GM12891 (cell line): ENCODE data around the gene KRT26.
A peak's percentile ranks its signal among the peaks of the same experiment; 100 is the strongest.

Experiments
- DNase-seq: peaks from one replicate; pipeline ENCODE4 v3.0.0; 2011; ENCODE audit warnings: low spot score; ENCODE audit not compliant: insufficient read length
- FAIRE-seq: peaks from 2 replicates; lab custom pipeline; 2011; peaks lifted over from hg19 to GRCh38; lab: Jason Lieb, UNC
- PAX5 ChIP-seq: IDR thresholded peaks from 2 replicates; pipeline ENCODE4 v1.6.1; 2011; ENCODE audit warnings: low read length, moderate library complexity, mild to moderate bottlenecking; ENCODE audit not compliant: insufficient read depth, severe bottlenecking
- POLR2A ChIP-seq: IDR thresholded peaks from 2 replicates; pipeline ENCODE4 v1.6.1; 2011; ENCODE audit warnings: low read depth, low read length, control low read depth
- POLR2AphosphoS5 ChIP-seq: IDR thresholded peaks from 2 replicates; pipeline ENCODE4 v1.6.1; 2011; ENCODE audit warnings: low read depth, low read length, control low read depth
- POU2F2 ChIP-seq: IDR thresholded peaks from 2 replicates; pipeline ENCODE4 v1.6.1; 2011; ENCODE audit warnings: low read depth, mild to moderate bottlenecking, control low read depth, low read length, moderate library complexity
- SPI1 ChIP-seq: IDR thresholded peaks from 2 replicates; pipeline ENCODE4 v1.6.1; 2011; ENCODE audit warnings: low read depth, low read length, control low read depth
- TAF1 ChIP-seq: IDR thresholded peaks from 2 replicates; pipeline ENCODE4 v1.6.1; 2011; ENCODE audit warnings: low read depth, low read length, control low read depth

The KRT26 gene

DNA sequence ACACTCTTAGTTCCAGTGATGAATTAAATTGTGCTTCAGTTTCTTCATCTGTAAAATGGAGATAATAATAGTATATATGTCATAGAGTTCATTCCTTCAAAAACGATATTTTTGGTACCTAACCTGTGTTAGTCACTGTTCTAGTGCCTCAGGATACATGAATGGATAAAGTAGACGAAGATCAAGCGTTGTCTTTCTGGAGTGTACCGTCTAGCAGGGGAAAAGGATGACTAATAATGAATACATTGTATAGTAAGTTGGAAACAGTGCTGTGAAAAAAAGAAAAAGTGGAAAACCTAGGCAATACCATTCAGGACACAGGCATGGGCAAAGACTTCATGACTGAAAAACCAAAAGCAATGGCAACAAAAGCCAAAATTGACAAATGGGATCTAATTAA is 41.8 kb upstream of the KRT26 start:
- FAIRE-seq = no peak
- TF ChIP-seq POLR2A (no peak), POLR2AphosphoS5 (no peak), PAX5 (no peak), TAF1 (no peak), SPI1 (no peak), POU2F2 (no peak)

DNA sequence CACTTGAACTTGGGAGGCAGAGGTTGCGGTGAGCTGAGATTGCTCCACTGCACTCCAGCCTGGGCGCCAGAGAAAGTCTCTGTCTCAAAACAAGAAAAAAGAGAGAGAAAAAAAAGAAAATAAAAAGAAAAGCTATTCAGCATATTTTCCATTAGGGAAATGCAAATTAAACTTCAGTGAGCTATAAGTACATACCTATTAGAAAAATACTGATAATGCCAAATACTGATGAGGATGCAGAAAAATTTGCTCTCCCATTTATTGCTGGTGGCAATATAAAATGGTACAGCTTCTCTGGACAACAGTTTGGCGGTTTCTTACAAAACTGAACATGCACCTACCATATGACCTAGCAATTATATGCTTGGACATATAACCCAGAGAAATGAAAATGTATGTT is 40.6 kb upstream of the KRT26 start:
- DNase-seq = no peak
- TF ChIP-seq SPI1 = no peak
- no peak for TF ChIP-seq POLR2AphosphoS5
- TF ChIP-seq POU2F2 = no peak
- TF ChIP-seq TAF1 = no peak
- no peak for TF ChIP-seq PAX5
- TF ChIP-seq POLR2A = no peak
- FAIRE-seq = no peak

More for the DNA sequence above, 41.8 kb upstream of the KRT26 start:
- DNase-seq = no peak

- TF ChIP-seq PAX5 = no peak
- no peak for TF ChIP-seq POU2F2
- no peak for TF ChIP-seq POLR2A
- no peak for TF ChIP-seq TAF1
- TF ChIP-seq SPI1 = no peak
- TF ChIP-seq POLR2AphosphoS5 = no peak
- no peak for FAIRE-seq
- DNase-seq = no peak
Measured at GRCh38 chr17:40810494-40810893, 38.5 kb upstream of the KRT26 start.

- DNase-seq (no peak), FAIRE-seq (no peak)
- TF ChIP-seq PAX5 = no peak
- no peak for TF ChIP-seq SPI1
- TF ChIP-seq POU2F2 = no peak
- TF ChIP-seq TAF1 = no peak
- no peak for TF ChIP-seq POLR2A
- TF ChIP-seq POLR2AphosphoS5 = no peak
Measured at GRCh38 chr17:40809721-40810421, 37.9 kb upstream of the KRT26 start.

- FAIRE-seq = no peak
- no peak for DNase-seq
- no peak for TF ChIP-seq PAX5
- no peak for TF ChIP-seq POU2F2
- no peak for TF ChIP-seq POLR2A
Measured at GRCh38 chr17:40806131-40806530, 34.1 kb upstream of the KRT26 start.

GRCh38 chr17:40803617-40804082 is 31.6 kb upstream of the KRT26 start:
- TF ChIP-seq POU2F2 (0 out of 2 replicates have a peak, but pooled peaks have one; percentile 39), TAF1 (no peak)
- FAIRE-seq (peak; percentile 88), DNase-seq (peak; percentile 43)

GRCh38 chr17:40801157-40801556 is 29.2 kb upstream of the KRT26 start:
- FAIRE-seq (no peak), DNase-seq (no peak)
- TF ChIP-seq POU2F2 (no peak), TAF1 (no peak)

GRCh38 chr17:40800381-40800780 is 28.4 kb upstream of the KRT26 start:
- DNase-seq (no peak), FAIRE-seq (no peak)
- TF ChIP-seq SPI1 (peak; percentile 68), POLR2A (no peak), PAX5 (no peak), POLR2AphosphoS5 (no peak), TAF1 (no peak)

DNA sequence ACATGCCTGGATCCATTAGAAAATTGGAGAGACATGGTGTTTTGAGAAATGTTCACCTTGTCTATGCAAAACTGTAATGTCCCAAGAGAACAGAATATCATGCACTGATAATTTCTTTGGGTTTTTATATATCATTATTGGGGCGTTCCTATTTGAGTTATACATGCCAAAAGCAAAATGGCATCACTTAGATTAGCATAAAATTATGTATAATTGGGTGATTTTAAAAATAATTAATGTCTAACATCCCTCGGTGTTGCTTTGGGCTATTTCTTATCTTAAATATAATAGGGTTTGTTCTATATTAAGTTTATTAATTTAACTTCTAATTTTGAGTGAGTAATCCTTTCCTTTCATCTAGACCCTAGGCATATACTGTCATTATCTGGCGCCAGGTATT is 27.9 kb upstream of the KRT26 start, which contains the start of gene KRT28:
Gene KRT28 (minus strand): TSS at position 101 of the 400 bp plus-strand sequence. CDS start 66 bp downstream, at position 35.
- FAIRE-seq (no peak), DNase-seq (no peak)
- TF ChIP-seq POLR2A (no peak), POLR2AphosphoS5 (no peak), SPI1 (no peak), TAF1 (no peak), POU2F2 (no peak), PAX5 (no peak)

DNA sequence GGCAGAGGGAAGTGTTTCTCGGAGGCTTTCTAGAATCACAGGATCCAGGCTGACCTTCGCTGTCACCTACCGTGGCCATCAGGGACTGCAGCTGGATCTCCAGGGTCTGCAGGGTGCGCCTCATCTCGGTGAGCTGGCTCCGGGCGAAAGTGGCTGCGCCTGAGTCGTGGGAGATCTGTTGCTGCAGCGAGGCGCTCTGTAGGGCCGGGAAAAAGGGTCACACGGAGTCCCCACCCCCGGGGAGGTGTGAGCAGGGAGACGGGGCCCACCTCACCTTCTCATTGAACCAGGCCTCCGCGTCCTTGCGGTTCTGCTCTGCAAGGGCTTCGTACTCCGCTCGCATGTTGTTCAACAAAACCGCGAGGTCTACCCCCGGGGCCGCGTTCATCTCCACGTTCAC is 24.8 kb upstream of the KRT26 start:
- DNase-seq (no peak), FAIRE-seq (no peak)
- no peak for TF ChIP-seq POLR2AphosphoS5
- no peak for TF ChIP-seq POU2F2
- TF ChIP-seq PAX5 = no peak
- no peak for TF ChIP-seq TAF1
